ENCODE measurements around the gene SGCE. TPM values are rescaled to one million over a fixed set of nuclear protein-coding genes. Genes with fewer than 3 reads are reported as not detected.
"Not testable (repeated sequence)": the region's sequence is repeated elsewhere in the genome, so short reads cannot be mapped to it uniquely, and the experiment has no call there.

SGCE gene
- total RNA-seq = 53.6 TPM

- no peaks in the 10 kb centered on the region for H3K27me3 ChIP-seq
- H3K9me3 ChIP-seq = no peaks in the 10 kb centered on the region
- TF ChIP-seq CTCF (IDR thresholded peaks at IDR 0.05) = peak in 2 of 3 experiments; percentile 79 to 81
- peaks cover 4 to 5% of the 10 kb centered on the region in 2 donors for H3K4me1 ChIP-seq
- peak within 1 kb of the TSS; percentile 80 to 85 for H3K4me3 ChIP-seq
- H3K36me3 ChIP-seq = no peaks in the 10 kb centered on the region
- intact Hi-C loops (cut with DNase I) = loop anchor here (5.0 kb wide), 4 partner anchors 144 to 364 kb away; partner anchors contain the start of gene PPP1R9A
- DNase-seq (ENCODE audit: low spot score in 2 of 2) = peak in 1 of 2 donors; percentile 78
- H3K27ac ChIP-seq = peak within 1 kb of the TSS; percentile 79 to 83
These were observed at the start of gene SGCE for GRCh38 chr7:94655848-94656657. Gene SGCE (minus strand): TSS chr7:94656133. CDS start chr7:94656098, 35 bp downstream.

DNA sequence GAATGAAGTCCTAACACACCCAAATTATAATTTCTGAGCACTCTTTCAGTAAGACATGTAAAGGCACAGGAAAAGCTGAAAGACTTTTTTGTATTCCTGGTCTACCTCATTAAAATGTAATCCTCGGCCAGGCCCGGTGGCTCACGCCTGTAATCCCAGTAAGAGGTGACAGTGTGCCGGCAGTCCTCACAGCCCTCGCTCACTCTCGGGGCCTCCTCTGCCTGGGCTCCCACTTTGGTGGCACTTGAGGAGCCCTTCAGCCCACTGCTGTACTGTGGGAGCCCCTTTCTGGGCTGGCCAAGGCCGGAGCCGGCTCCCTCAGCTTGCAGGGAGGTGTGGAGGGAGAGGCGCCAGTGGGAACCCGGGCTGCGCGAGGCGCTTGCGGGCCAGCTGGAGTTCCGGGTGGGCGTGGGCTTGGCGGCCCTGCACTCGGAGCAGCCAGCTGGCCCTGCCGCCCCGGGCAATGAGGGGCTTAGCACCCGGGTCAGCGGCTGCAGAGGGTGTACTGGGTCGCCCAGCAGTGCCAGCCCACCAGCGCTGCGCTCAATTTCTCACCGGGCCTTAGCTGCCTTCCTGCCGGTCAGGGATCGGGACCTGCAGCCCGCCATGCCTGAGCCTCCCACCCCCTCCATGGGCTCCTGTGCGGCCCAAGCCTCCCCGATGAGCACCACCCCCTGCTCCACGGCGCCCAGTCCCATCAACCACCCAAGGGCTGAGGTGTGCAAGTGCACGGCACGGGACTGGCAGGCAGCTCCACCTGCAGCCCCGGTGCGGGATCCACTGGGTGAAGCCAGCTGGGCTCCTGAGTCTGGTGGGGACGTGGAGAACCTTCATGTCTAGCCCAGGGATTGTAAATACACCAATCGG, 49.5 kb upstream of the SGCE start:
- H3K4me3 ChIP-seq; H3K27ac ChIP-seq; intact Hi-C loops (cut with DNase I); H3K27me3 ChIP-seq; H3K9me3 ChIP-seq; H3K4me1 ChIP-seq; DNase-seq (ENCODE audit: low spot score in 2 of 2); H3K36me3 ChIP-seq: not testable (repeated sequence)

- H3K4me3 ChIP-seq = no peak overlapping the region
- TF ChIP-seq CTCF (IDR thresholded peaks at IDR 0.05) = no peak
- peaks cover 0 to 3% of the 10 kb centered on the region in 2 donors for H3K4me1 ChIP-seq
- H3K27ac ChIP-seq = no peak overlapping the region
- H3K36me3 ChIP-seq = no peaks in the 10 kb centered on the region
- intact Hi-C loops (cut with DNase I) = no loop called here
- no peaks in the 10 kb centered on the region for H3K27me3 ChIP-seq
- no peak for DNase-seq (ENCODE audit: low spot score in 2 of 2)
- no peaks in the 10 kb centered on the region for H3K9me3 ChIP-seq
These were observed 45.6 kb upstream of the SGCE start for GRCh38 chr7:94701555-94701973.

GRCh38 chr7:94700926-94701554, 45.1 kb upstream of the SGCE start:
- Histone ChIP-seq H3K4me3 (no peak overlapping the region), H3K36me3 (no peaks in the 10 kb centered on the region), H3K9me3 (no peaks in the 10 kb centered on the region), H3K27me3 (no peaks in the 10 kb centered on the region), H3K4me1 (peaks cover 0 to 3% of the 10 kb centered on the region in 2 donors), H3K27ac (no peak overlapping the region)
- no peak for TF ChIP-seq CTCF (IDR thresholded peaks at IDR 0.05)
- no peak for DNase-seq (ENCODE audit: low spot score in 2 of 2)
- intact Hi-C loops (cut with DNase I) = no loop called here

DNA sequence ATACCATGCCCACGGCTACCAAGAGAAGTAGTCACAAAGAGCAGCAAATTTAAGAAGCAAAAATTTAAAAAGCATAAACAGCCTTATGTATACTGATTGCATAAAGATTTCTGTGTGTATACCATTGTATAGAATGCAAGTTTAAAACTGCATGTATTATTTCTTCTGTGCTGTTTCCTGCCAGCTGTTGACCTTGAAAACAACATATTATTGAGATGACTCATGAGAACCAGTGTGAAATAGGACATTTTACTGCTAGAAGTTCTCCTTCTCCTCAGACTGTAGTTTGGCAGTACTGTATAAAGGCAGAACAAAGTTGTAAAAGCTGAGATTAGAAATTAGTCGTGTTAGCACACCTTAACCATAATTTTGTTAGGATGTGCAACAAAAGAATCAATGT, 42.3 kb upstream of the SGCE start:
- Histone ChIP-seq H3K27ac (no peak overlapping the region), H3K9me3 (no peaks in the 10 kb centered on the region), H3K27me3 (no peaks in the 10 kb centered on the region), H3K4me1 (peaks cover 0 to 3% of the 10 kb centered on the region in 2 donors), H3K36me3 (no peaks in the 10 kb centered on the region), H3K4me3 (no peak overlapping the region)
- TF ChIP-seq CTCF (IDR thresholded peaks at IDR 0.05) = no peak
- no peak for DNase-seq (ENCODE audit: low spot score in 2 of 2)
- intact Hi-C loops (cut with DNase I) = no loop called here

All from ascending aorta (tissue), 2 donors.